ENCODE data around the gene GLT1D1. TPM values are rescaled to one million over a fixed set of nuclear protein-coding genes. Genes with fewer than 3 reads are reported as not detected.

GLT1D1 gene
- total and polyA plus RNA-seq, 2 experiments from 2014 or later, result 1.4 to 4.4 TPM

DNA sequence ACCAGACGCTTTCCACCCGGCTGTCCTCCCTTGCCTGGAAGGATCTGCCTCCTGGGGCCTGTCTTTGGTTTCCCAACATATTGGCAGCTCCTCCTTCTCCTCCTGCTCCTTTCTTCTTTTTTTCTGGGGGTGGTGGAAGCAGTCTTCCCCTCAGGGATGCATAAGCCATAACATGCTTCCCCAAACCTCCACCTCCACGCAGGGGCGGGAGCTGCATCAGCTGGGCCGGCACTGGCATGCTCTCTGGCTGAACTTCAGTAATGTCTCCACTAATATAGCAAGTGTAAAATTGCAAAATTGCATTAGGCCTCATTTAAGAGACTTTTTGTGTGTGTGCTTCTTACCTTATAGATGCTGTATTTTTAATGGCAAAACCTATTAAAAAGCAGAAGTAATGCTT, 58.6 kb downstream of the GLT1D1 start:
- no peak for TF ChIP-seq ZNF331 (CRISPR knock-in tag; IDR thresholded peaks at IDR 0.05; ENCODE audit: low read depth)
- no peak for TF ChIP-seq JUNB (IDR thresholded peaks at IDR 0.05; ENCODE audit: unreplicated experiment)
- TF ChIP-seq CREB1 (CRISPR knock-in tag; IDR thresholded peaks at IDR 0.05; ENCODE audit: low read depth), result no peak
- TF ChIP-seq, protein P1, sequence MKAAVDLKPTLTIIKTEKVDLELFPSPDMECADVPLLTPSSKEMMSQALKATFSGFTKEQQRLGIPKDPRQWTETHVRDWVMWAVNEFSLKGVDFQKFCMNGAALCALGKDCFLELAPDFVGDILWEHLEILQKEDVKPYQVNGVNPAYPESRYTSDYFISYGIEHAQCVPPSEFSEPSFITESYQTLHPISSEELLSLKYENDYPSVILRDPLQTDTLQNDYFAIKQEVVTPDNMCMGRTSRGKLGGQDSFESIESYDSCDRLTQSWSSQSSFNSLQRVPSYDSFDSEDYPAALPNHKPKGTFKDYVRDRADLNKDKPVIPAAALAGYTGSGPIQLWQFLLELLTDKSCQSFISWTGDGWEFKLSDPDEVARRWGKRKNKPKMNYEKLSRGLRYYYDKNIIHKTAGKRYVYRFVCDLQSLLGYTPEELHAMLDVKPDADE (IDR thresholded peaks at IDR 0.05), result no peak
- no peak for TF ChIP-seq EZH2phosphoT487 (IDR thresholded peaks at IDR 0.05; ENCODE audit: unreplicated experiment)
- no peak for TF ChIP-seq ZNF114 (CRISPR knock-in tag; IDR thresholded peaks at IDR 0.05)
- TF ChIP-seq, protein P2, sequence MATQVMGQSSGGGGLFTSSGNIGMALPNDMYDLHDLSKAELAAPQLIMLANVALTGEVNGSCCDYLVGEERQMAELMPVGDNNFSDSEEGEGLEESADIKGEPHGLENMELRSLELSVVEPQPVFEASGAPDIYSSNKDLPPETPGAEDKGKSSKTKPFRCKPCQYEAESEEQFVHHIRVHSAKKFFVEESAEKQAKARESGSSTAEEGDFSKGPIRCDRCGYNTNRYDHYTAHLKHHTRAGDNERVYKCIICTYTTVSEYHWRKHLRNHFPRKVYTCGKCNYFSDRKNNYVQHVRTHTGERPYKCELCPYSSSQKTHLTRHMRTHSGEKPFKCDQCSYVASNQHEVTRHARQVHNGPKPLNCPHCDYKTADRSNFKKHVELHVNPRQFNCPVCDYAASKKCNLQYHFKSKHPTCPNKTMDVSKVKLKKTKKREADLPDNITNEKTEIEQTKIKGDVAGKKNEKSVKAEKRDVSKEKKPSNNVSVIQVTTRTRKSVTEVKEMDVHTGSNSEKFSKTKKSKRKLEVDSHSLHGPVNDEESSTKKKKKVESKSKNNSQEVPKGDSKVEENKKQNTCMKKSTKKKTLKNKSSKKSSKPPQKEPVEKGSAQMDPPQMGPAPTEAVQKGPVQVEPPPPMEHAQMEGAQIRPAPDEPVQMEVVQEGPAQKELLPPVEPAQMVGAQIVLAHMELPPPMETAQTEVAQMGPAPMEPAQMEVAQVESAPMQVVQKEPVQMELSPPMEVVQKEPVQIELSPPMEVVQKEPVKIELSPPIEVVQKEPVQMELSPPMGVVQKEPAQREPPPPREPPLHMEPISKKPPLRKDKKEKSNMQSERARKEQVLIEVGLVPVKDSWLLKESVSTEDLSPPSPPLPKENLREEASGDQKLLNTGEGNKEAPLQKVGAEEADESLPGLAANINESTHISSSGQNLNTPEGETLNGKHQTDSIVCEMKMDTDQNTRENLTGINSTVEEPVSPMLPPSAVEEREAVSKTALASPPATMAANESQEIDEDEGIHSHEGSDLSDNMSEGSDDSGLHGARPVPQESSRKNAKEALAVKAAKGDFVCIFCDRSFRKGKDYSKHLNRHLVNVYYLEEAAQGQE (IDR thresholded peaks at IDR 0.05; ENCODE audit: unreplicated experiment), result no peak
- TF ChIP-seq NANOG (IDR thresholded peaks at IDR 0.05; ENCODE audit: borderline replicate concordance), result no peak
- no peak for TF ChIP-seq CTCF (conservative IDR thresholded peaks at IDR 0.05; ENCODE audit: low read depth in 2 of 2)
- TF ChIP-seq POLR2AphosphoS5 (IDR thresholded peaks at IDR 0.05; ENCODE audit: low read depth), result no peak
- no peak for TF ChIP-seq EZH2 (IDR thresholded peaks at IDR 0.05; ENCODE audit: low read depth, unreplicated experiment)
- no peak for TF ChIP-seq STAT1 (IDR thresholded peaks at IDR 0.05; ENCODE audit: unreplicated experiment)
- TF ChIP-seq, protein P3, sequence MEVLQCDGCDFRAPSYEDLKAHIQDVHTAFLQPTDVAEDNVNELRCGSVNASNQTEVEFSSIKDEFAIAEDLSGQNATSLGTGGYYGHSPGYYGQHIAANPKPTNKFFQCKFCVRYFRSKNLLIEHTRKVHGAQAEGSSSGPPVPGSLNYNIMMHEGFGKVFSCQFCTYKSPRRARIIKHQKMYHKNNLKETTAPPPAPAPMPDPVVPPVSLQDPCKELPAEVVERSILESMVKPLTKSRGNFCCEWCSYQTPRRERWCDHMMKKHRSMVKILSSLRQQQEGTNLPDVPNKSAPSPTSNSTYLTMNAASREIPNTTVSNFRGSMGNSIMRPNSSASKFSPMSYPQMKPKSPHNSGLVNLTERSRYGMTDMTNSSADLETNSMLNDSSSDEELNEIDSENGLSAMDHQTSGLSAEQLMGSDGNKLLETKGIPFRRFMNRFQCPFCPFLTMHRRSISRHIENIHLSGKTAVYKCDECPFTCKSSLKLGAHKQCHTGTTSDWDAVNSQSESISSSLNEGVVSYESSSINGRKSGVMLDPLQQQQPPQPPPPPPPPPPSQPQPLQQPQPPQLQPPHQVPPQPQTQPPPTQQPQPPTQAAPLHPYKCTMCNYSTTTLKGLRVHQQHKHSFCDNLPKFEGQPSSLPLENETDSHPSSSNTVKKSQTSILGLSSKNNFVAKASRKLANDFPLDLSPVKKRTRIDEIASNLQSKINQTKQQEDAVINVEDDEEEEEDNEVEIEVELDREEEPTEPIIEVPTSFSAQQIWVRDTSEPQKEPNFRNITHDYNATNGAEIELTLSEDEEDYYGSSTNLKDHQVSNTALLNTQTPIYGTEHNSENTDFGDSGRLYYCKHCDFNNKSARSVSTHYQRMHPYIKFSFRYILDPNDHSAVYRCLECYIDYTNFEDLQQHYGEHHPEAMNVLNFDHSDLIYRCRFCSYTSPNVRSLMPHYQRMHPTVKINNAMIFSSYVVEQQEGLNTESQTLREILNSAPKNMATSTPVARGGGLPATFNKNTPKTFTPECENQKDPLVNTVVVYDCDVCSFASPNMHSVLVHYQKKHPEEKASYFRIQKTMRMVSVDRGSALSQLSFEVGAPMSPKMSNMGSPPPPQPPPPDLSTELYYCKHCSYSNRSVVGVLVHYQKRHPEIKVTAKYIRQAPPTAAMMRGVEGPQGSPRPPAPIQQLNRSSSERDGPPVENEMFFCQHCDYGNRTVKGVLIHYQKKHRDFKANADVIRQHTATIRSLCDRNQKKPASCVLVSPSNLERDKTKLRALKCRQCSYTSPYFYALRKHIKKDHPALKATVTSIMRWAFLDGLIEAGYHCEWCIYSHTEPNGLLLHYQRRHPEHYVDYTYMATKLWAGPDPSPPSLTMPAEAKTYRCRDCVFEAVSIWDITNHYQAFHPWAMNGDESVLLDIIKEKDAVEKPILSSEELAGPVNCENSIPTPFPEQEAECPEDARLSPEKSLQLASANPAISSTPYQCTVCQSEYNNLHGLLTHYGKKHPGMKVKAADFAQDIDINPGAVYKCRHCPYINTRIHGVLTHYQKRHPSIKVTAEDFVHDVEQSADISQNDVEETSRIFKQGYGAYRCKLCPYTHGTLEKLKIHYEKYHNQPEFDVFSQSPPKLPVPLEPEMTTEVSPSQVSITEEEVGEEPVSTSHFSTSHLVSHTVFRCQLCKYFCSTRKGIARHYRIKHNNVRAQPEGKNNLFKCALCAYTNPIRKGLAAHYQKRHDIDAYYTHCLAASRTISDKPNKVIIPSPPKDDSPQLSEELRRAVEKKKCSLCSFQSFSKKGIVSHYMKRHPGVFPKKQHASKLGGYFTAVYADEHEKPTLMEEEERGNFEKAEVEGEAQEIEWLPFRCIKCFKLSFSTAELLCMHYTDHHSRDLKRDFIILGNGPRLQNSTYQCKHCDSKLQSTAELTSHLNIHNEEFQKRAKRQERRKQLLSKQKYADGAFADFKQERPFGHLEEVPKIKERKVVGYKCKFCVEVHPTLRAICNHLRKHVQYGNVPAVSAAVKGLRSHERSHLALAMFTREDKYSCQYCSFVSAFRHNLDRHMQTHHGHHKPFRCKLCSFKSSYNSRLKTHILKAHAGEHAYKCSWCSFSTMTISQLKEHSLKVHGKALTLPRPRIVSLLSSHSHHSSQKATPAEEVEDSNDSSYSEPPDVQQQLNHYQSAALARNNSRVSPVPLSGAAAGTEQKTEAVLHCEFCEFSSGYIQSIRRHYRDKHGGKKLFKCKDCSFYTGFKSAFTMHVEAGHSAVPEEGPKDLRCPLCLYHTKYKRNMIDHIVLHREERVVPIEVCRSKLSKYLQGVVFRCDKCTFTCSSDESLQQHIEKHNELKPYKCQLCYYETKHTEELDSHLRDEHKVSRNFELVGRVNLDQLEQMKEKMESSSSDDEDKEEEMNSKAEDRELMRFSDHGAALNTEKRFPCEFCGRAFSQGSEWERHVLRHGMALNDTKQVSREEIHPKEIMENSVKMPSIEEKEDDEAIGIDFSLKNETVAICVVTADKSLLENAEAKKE (CRISPR knock-in tag; IDR thresholded peaks at IDR 0.05), result no peak
- no peaks in the 10 kb centered on the region for H3K4me1 Mint-ChIP-seq
- Histone ChIP-seq H3K79me2 (replicated peaks; ENCODE audit: insufficient read depth) (no peaks in the 10 kb centered on the region), H2AFZ (no peak overlapping the region), H3K27ac (ENCODE audit: low read depth) (no peak overlapping the region), H3K9me2 (ENCODE audit: insufficient read depth) (no peaks in the 10 kb centered on the region), H3K36me3 (ENCODE audit: insufficient read depth) (no peaks in the 10 kb centered on the region), H4K20me1 (replicated peaks; ENCODE audit: insufficient read depth) (no peaks in the 10 kb centered on the region), H3F3A (replicated peaks; ENCODE audit: low read depth) (no peaks in the 10 kb centered on the region), H3K4me2 (no peak overlapping the region), H3K4me1 (ENCODE audit: insufficient read depth) (no peaks in the 10 kb centered on the region), H3K27me3 (ENCODE audit: insufficient read depth) (no peaks in the 10 kb centered on the region), H3K4me3 (no peak overlapping the region)
- no peaks in the 10 kb centered on the region for H3K27me3 Mint-ChIP-seq (ENCODE audit: insufficient read depth, low read depth, poor library complexity)
- DNase-seq (ENCODE audit: low spot score), result no peak
- no peak for ATAC-seq
- peaks cover 15% of the 10 kb centered on the region for H3K36me3 Mint-ChIP-seq (ENCODE audit: low read depth)
- H3K4me3 Mint-ChIP-seq, result no peak overlapping the region
- H3K27ac Mint-ChIP-seq, result no peak overlapping the region
- H3K9me3 Mint-ChIP-seq, result peaks cover 73% of the 10 kb centered on the region
